ENCODE measurements around the gene GPC2.
"Not testable (repeated sequence)": the region's sequence is repeated elsewhere in the genome, so short reads cannot be mapped to it uniquely, and the experiment has no call there.

The GPC2 gene

DNA sequence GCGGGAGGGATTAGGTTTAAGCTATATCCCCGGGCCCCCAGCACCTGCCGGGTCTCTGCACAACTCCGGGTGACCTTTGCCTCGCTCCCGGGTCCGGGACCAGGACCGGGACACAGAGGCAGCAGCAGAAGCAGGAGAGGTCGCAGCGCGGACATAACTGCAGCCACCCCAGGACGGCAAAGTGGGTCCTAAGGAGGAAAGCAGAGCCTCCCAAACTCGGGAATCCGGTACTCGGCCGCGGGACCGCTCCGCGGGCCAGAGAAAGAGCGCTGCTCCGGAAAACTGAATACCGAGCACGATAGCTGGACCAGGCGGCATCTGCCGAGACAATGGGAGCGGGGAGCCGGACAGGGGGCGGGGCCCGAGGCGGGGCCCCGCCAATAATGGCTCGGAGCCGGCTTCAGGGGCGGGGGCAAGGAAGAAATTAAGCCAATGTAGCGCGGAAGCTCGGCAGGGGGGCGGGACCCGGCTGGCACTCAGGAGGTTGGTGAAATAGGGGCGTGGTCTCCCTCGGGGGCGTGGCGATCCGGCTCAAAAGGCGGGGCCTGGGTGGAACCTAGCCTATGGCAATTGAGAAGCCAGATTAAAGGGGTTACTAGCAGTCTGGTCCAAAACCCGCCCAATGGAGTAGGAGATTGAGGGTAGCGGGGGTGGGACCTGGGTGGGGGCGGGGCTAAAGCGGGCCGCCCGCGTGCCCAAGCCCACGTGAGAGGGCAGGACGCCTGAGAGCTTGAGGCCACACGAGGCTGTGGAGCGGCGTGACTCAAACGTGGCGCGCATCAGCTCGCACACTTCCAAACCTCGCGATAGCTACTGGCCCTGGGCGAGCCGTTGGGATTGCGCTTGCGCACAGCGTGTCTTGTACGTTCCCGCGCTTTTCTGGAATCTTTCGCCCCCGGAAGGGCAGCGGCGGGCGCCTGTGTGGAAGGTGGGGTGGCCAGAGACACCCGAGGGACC is at the start of gene GPC2, which contains the start of gene STAG3:
Gene GPC2, minus strand, starts transcription at position 337 of the 957 bp plus-strand sequence. Its CDS starts 182 bp downstream, at position 155.
Gene STAG3, plus strand, starts transcription at position 874 of the 957 bp plus-strand sequence. CDS start 2,639 bp downstream, outside the sequence.
- DNase-seq: peak; percentile 93

DNA sequence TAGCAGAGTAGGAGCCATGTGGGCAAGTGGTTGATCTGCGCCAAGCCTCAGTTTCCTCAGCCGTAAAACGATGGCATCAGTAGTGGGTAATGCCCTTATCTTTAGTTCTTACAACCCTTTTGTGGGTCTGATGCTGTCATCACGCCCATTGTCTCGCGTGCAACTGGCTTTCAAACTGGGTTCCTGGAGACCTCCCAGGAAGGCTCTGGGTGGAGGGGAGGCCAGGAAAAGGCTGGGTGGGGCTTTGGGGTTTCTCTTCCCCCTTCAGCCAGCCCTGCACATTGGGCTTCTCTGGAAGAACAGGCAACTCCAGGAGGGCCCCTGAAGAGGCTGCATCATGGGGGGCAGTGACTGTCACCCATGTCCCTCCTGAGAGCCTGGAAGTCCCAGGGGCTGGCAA is 47.7 kb upstream of the GPC2 start:
- DNase-seq: not testable (repeated sequence)

- DNase-seq: not testable (repeated sequence)
Observed at GRCh38 chr7:100223376-100223927, 46.3 kb upstream of the GPC2 start.

- no peak for DNase-seq
Observed at GRCh38 chr7:100222445-100223132, 45.4 kb upstream of the GPC2 start.

- DNase-seq: no peak
Observed at GRCh38 chr7:100221767-100222444, 44.7 kb upstream of the GPC2 start.

- DNase-seq: no peak
Observed at GRCh38 chr7:100221231-100221718, 44.1 kb upstream of the GPC2 start.

GRCh38 chr7:100220586-100221230 is 43.5 kb upstream of the GPC2 start:
- DNase-seq: no peak

DNA sequence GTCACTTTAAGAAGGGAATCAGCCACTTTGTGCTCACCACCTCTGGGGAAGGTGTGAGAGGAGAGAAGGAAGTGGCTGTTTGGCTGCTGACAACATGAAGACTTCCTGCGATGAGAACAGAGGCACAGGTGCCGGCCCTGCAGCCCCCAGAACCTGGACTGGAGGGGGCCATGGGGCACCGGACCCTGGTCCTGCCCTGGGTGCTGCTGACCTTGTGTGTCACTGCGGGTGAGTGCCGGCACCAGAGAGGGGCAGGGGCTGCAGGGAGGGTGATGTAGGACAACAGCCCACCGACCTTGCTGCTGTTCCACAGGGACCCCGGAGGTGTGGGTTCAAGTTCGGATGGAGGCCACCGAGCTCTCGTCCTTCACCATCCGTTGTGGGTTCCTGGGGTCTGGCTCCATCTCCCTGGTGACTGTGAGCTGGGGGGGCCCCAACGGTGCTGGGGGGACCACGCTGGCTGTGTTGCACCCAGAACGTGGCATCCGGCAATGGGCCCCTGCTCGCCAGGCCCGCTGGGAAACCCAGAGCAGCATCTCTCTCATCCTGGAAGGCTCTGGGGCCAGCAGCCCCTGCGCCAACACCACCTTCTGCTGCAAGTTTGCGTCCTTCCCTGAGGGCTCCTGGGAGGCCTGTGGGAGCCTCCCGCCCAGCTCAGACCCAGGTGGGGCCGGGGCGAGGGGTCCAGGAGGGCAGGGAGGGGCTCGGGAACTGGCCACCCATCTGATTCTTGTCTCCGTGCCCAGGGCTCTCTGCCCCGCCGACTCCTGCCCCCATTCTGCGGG is 42.8 kb upstream of the GPC2 start, which contains the start of gene PVRIG:
Gene PVRIG, plus strand, starts transcription at position 149 of the 785 bp plus-strand sequence. Its CDS starts 22 bp downstream, at position 171.
- DNase-seq: not testable (repeated sequence)

DNA sequence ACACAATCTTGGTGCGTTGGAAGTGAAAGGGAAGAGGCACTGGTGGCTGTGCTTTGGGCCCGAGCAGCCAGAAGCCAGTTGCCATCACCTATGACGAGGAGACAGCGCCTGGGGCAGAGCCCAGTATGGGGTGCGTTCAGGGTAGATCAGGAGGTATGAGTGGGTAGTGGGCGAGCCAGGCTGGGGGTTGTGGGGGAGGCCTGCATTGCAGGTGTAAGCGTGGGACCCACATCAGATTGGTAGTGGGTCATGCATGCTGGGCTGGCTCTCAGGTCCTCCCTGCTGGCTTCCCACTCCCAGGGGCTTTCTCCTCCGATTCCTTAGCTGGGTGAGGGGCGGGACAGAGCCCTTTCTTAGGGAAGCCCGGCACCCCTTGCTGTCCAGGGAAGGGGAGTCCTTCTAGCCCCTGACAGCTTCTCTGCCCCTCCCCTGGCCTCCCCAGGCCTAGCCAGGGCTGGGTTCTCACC is 42.1 kb upstream of the GPC2 start:
- DNase-seq: no peak

DNA sequence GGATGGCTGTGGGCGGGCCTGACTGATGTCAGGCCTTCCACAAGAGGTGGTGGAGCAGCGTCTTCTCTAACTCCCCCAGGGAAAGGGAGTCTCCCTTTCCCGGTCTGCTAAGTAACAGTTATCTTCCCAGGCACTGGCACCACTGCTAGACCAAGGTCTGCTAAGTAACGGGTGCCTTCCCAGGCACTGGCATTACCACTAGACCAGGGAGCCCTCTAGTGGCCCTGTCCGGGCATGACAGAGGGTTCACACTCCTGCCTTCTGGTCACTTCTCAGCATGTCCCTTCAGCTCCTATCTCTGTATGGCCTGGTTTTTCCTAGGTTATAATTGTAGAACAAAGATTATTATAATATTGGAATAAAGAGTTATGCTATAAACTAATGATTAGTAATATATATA is 40.8 kb upstream of the GPC2 start:
- DNase-seq: peak; percentile 12

DNA sequence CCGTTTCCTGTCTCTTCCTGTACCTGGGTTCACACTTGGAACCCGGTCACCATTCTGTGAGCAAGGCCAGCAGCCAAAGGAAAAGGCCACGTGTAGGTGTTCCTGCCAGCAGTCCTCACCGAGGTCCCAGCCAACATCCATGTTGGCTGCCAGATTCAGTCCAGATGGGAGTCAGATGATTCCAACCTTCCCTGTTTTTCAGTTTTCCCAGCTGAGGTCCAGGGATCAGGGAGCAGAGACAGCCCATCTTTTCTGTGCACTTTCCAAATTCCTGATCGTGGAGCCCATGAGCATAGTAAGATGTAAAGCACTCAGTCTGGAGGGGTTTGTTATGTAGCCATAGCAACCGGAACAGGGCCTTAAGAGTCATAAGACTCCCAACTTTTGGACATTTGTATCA is 38.7 kb upstream of the GPC2 start:
- no peak for DNase-seq

GRCh38 chr7:100214356-100214755 is 37.2 kb upstream of the GPC2 start:
- not testable (repeated sequence) for DNase-seq

DNA sequence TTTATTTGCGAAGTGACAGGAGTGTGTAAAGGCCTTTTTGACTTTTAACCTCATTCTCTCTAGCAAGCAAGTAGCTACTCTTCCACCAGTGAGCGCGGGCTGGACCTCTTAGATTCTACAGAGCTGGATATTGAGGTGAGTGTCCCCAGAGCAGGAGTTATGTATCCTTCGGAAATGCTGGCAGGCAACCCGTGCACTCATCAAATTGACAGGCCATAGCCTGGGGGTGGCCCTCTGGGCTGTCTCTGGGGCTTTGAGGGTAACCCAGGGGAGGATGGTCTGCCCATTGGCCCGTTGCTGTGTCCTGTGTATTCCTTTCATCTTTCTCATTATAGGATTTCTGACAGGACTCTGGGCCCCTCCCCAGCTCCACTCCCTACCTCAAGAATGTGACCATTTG is 36.5 kb upstream of the GPC2 start:
- no peak for DNase-seq

- DNase-seq: no peak
Observed at GRCh38 chr7:100212631-100213286, 35.6 kb upstream of the GPC2 start.

GRCh38 chr7:100211342-100211780 is 34.2 kb upstream of the GPC2 start:
- DNase-seq: no peak

GRCh38 chr7:100210805-100211204 is 33.6 kb upstream of the GPC2 start:
- no peak for DNase-seq

GRCh38 chr7:100209493-100209892 is 32.3 kb upstream of the GPC2 start:
- DNase-seq: no peak

DNA sequence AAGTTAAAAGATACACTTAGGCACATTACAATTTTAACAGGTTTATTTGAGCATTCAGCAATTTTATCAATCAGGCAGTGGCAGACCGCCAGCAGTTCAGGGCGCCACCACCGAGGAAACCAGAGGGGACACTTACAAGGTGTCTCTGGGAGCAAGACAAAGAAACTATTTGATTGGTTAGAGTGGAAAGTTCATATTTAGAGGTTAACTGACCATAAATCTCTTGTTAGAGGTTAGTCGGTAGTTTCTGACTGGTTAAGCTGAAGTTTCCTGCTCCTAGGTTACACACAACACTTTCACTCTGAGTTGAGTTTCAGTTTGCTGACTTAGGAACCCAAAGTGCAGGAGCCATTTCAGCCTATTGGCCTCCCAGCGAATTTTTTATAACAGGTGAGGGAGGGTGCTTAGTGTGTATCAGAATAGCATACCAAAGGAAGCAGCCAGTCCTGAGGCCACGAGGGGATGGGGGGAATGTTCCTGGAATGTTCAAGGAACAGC is 31.8 kb upstream of the GPC2 start:
- DNase-seq: no peak

GRCh38 chr7:100204454-100204853 is 27.3 kb upstream of the GPC2 start:
- no peak for DNase-seq

GRCh38 chr7:100200693-100201092 is 23.5 kb upstream of the GPC2 start:
- DNase-seq: no peak
